B cell (primary cell): ENCODE results near the gene SUGCT. TPM values are rescaled to one million over a fixed set of nuclear protein-coding genes. Genes with fewer than 3 reads are reported as not detected.

Experiments
- ATAC-seq: fragments of 200-7000 bp; cut with Tn5 transposase; one replicate; pipeline ENCODE4 v1.10.0; 2021; ENCODE audit warnings: low read depth, mild to moderate bottlenecking, moderate number of reproducible peaks, moderate library complexity
- CTCF ChIA-PET: fragments of 350-600 bp; sonication (Branson Sonifier 250); formaldehyde crosslinking; loops from one replicate; lab custom pipeline; 2021; ENCODE audit warnings: antibody characterized with exemption, inconsistent platforms; lab: Charles Lee
- POLR2A ChIA-PET: fragments of 350-600 bp; sonication (Branson Sonifier 250); formaldehyde crosslinking; loops from one replicate; lab custom pipeline; 2021; ENCODE audit warnings: antibody characterized with exemption; lab: Charles Lee
- DNase-seq: peaks from one replicate; pipeline ENCODE4 v3.0.0; 2013
- H2AFZ ChIP-seq: 2 replicates; pipeline ENCODE4 v1.6.1; 2012; ENCODE audit warnings: mild to moderate bottlenecking, low read depth, low read length; ENCODE audit not compliant: insufficient read depth, poor library complexity, severe bottlenecking
- H3K27ac ChIP-seq, 2 donors: 1 replicate in 1 of 2; 2 replicates in 1 of 2; pipeline ENCODE4 v1.5.1; 2012 to 2013; ENCODE audit warnings: low read length in 2 of 2, mild to moderate bottlenecking in 2 of 2, moderate library complexity in 1 of 2
- H3K27me3 ChIP-seq, 4 experiments: fragments of 200-600 bp in 1 of 4; sonication (generic) in 1 of 4; replicated peaks in 1 of 4; 1 replicate in 2 of 4; 2 replicates in 2 of 4; pipeline versions ENCODE4 v1.6.1 to v1.7.0; 2013 to 2016; ENCODE audit warnings: low read length in 3 of 4, mild to moderate bottlenecking in 2 of 4, mixed read lengths in 1 of 4, moderate library complexity in 1 of 4; ENCODE audit not compliant: insufficient read depth in 4 of 4, control insufficient read depth in 3 of 4; ENCODE audit errors: control extremely low read depth in 1 of 4
- H3K36me3 ChIP-seq, 2 experiments: replicated peaks in 1 of 2; 1 replicate in 1 of 2; 2 replicates in 1 of 2; pipeline versions ENCODE4 v1.6.1 to v1.7.1; 2013; ENCODE audit warnings: low read length in 1 of 2; ENCODE audit not compliant: insufficient read depth in 2 of 2, control insufficient read depth in 1 of 2; ENCODE audit errors: control extremely low read depth in 1 of 2, extremely low read depth in 1 of 2
- H3K4me1 ChIP-seq, 2 donors: fragments of 200-600 bp in 1 of 2; sonication (generic) in 1 of 2; 1 replicate in 1 of 2; 2 replicates in 1 of 2; pipeline versions ENCODE4 v1.5.1 to v1.6.1; 2013 to 2017; ENCODE audit warnings: low read length in 2 of 2; ENCODE audit not compliant: control insufficient read depth in 2 of 2, insufficient read depth in 2 of 2
- H3K4me2 ChIP-seq: replicated peaks from 2 replicates; pipeline ENCODE3; 2012; ENCODE audit warnings: mild to moderate bottlenecking, low read depth, low read length; ENCODE audit not compliant: poor library complexity, severe bottlenecking
- H3K4me3 ChIP-seq, 5 experiments: fragments of 200-600 bp in 1 of 5; sonication (generic) in 1 of 5; 1 replicate in 3 of 5; 2 replicates in 2 of 5; pipeline versions ENCODE4 v1.5.1 to v1.7.0; 2011 to 2016; ENCODE audit warnings: low read length in 4 of 5, mild to moderate bottlenecking in 4 of 5, low read depth in 2 of 5, control low read depth in 1 of 5, moderate library complexity in 1 of 5; ENCODE audit not compliant: insufficient read depth in 1 of 5; ENCODE audit errors: control extremely low read depth in 1 of 5, extremely low read depth in 1 of 5
- H3K79me2 ChIP-seq: fragments of 200-600 bp; sonication (generic); one replicate; pipeline ENCODE4 v1.6.0; 2016; ENCODE audit warnings: low read length; ENCODE audit not compliant: control insufficient read depth, insufficient read depth
- H3K9ac ChIP-seq: fragments of 200-600 bp; sonication (generic); 2 replicates; pipeline ENCODE4 v1.6.1; 2017; ENCODE audit warnings: mild to moderate bottlenecking, low read length, moderate library complexity
- H3K9me3 ChIP-seq, 3 donors: one replicate each; pipeline versions ENCODE4 v1.6.1 to v1.7.1; 2013; ENCODE audit warnings: low read length in 2 of 3; ENCODE audit not compliant: control insufficient read depth in 2 of 3, insufficient read depth in 1 of 3; ENCODE audit errors: control extremely low read depth in 1 of 3
- H4K20me1 ChIP-seq: 2 replicates; pipeline ENCODE4 v1.6.0; 2012; ENCODE audit warnings: mild to moderate bottlenecking, low read length; ENCODE audit not compliant: insufficient read depth, control insufficient read depth, poor library complexity, severe bottlenecking
- H3K27ac Mint-ChIP-seq: one replicate; pipeline ENCODE4 v1.8.0; 2021; ENCODE audit warnings: mixed read lengths
- H3K27me3 Mint-ChIP-seq: one replicate; pipeline ENCODE4 v1.8.0; 2021; ENCODE audit warnings: mixed read lengths
- H3K4me1 Mint-ChIP-seq: one replicate; pipeline ENCODE4 v1.8.0; 2021; ENCODE audit warnings: mixed read lengths
- H3K4me3 Mint-ChIP-seq: one replicate; pipeline ENCODE4 v1.8.0; 2021; ENCODE audit warnings: mixed read lengths
- H3K9me3 Mint-ChIP-seq: one replicate; pipeline ENCODE4 v1.8.0; 2022; ENCODE audit warnings: mixed read lengths; ENCODE audit not compliant: insufficient read depth
- EZH2 ChIP-seq: IDR thresholded peaks from 2 replicates; pipeline ENCODE4 v1.6.1; 2012; ENCODE audit warnings: borderline replicate concordance, low read depth, mild to moderate bottlenecking, moderate library complexity, low read length; ENCODE audit not compliant: insufficient read depth, poor library complexity, severe bottlenecking
- WGBS: methylation state at CpG from one replicate; pipeline ENCODE4 v1.1.5; 2013; ENCODE audit warnings: missing lambda C conversion rate; ENCODE audit not compliant: insufficient coverage; 5-methylcytosine and 5-hydroxymethylcytosine counted together
- intact Hi-C: fragments of 100-400 bp; cut with micrococcal nuclease; formaldehyde crosslinking; loops from one replicate; pipeline ENCODE4 v1.10.0; 2022
- polyA plus RNA-seq: library from polyadenylated mRNA; depleted of rRNA; stranded (reverse); fragments of >200 nt; gene quantifications from 2 replicates; pipeline ENCODE4 v1.2.3, GENCODE V29; 2012
- total RNA-seq, 2 donors: library from RNA; stranded (reverse); fragments of 120-200 nt in 1 of 2; gene quantifications; 1 replicate in 1 of 2; 2 replicates in 1 of 2; pipeline versions ENCODE4 v1.2.3 to v1.2.4, GENCODE V29; 2013 to 2022
- TF ChIP-seq, protein P1 (sequence below): fragments of 200-600 bp; IDR thresholded peaks from one replicate; pipeline ENCODE4 v1.8.0; 2022; ENCODE audit warnings: antibody characterized with exemption, mild to moderate bottlenecking

SUGCT gene
- total and polyA plus RNA-seq, 2 donors (not counting 1 experiment from before 2014, with no cell fraction given), result 0.19 to 0.86 TPM

DNA sequence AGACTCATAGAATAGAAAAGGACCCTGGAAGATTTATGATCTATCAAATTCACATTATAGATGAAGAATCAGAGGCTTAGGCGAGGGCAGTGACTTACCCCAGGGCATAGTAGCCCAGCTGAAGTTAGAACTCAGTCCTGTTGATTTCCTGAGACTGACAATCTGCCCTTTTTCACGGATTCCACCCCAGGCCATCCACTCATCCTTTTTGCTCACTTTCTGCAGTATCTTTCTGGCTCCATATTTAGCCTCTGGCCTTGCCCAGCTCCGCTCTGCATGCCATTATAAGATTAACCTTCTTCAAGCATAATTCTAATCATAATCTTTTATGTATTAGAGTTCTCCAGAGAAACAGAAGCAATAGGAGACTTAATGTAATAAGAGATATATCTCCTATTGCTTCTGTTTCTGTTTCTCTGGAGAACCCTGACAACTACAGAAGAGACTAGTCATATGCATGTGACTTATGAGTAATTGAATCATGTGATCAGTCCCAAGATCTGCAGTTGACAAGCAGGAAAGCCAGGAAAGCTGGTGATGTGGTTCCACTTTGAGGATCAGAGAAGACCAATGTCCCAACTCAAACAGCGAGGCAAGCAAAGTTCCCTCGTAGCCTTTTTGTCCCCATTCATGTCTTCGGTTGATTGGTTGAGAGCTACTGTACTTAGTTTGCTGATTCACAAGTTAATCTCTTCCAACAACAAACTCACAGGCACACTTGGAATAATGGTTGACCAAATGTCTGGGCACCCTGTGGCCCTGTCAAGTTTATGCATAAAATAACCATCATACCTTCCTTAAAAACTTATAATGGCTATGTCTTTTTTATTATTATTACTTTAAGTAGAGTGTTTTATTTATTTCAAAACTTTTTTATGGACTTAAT, 412.1 kb downstream of the SUGCT start:
- H3K27ac Mint-ChIP-seq, result no peak overlapping the region
- H3K27me3 Mint-ChIP-seq, result no peaks in the 10 kb centered on the region
- no peak for DNase-seq
- H3K4me3 ChIP-seq, result no peak overlapping the region
- H3K36me3 ChIP-seq, result no peaks in the 10 kb centered on the region
- ChIA-PET POLR2A (no interaction called here), CTCF (no interaction called here)
- no peak overlapping the region for H3K4me3 Mint-ChIP-seq
- ATAC-seq, result no peak
- no peaks in the 10 kb centered on the region for H4K20me1 ChIP-seq
- no peak overlapping the region for H3K4me2 ChIP-seq
- no peak overlapping the region for H2AFZ ChIP-seq
- no peaks in the 10 kb centered on the region for H3K9me3 Mint-ChIP-seq
- TF ChIP-seq EZH2, result no peak
- TF ChIP-seq, protein P1, sequence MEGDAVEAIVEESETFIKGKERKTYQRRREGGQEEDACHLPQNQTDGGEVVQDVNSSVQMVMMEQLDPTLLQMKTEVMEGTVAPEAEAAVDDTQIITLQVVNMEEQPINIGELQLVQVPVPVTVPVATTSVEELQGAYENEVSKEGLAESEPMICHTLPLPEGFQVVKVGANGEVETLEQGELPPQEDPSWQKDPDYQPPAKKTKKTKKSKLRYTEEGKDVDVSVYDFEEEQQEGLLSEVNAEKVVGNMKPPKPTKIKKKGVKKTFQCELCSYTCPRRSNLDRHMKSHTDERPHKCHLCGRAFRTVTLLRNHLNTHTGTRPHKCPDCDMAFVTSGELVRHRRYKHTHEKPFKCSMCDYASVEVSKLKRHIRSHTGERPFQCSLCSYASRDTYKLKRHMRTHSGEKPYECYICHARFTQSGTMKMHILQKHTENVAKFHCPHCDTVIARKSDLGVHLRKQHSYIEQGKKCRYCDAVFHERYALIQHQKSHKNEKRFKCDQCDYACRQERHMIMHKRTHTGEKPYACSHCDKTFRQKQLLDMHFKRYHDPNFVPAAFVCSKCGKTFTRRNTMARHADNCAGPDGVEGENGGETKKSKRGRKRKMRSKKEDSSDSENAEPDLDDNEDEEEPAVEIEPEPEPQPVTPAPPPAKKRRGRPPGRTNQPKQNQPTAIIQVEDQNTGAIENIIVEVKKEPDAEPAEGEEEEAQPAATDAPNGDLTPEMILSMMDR, result no peak
- no peaks in the 10 kb centered on the region for H3K27me3 ChIP-seq
- no peaks in the 10 kb centered on the region for H3K4me1 Mint-ChIP-seq
- no peak overlapping the region for H3K9ac ChIP-seq
- no peak overlapping the region for H3K27ac ChIP-seq
- WGBS, result 92% methylated on average over 5 of the region's 6 CpGs
- H3K4me1 ChIP-seq, result no peaks in the 10 kb centered on the region
- intact Hi-C loops, result no loop called here
- H3K9me3 ChIP-seq, result no peaks in the 10 kb centered on the region
- no peaks in the 10 kb centered on the region for H3K79me2 ChIP-seq

DNA sequence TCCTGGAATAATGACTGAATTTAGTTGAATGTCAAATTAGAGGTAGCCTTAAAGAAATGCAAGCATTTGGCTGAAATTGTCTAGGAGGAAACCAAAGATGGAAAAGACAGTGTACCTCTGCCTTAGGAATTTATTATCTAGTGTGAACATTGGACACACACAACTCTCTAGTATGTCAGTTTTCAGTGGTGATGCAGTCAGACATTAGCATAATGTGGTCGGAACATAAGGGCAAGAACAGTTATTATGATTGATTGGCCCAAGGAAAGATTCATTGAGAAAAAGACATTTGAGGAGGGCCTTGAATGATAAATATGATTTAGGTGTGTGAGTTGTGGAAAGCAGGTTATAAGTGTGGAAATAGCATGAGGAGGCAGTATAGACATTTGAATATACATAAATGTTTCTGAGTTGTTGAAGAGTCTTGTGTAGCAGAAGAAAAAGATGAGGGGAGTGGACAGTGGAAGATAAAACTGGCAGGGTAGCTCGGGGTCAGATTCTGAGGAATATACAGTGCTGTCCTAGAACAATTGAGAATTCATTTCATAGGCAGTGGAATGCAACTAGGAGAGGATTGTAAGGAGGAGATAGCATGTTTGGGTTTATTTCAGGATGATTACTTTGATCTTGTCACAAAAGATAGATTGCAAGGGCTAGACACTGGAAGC, 414.7 kb downstream of the SUGCT start:
- H3K27me3 ChIP-seq, result no peaks in the 10 kb centered on the region
- no peaks in the 10 kb centered on the region for H3K36me3 ChIP-seq
- H3K4me1 Mint-ChIP-seq, result no peaks in the 10 kb centered on the region
- no peak overlapping the region for H2AFZ ChIP-seq
- no peak overlapping the region for H3K4me2 ChIP-seq
- no peak for TF ChIP-seq EZH2
- TF ChIP-seq, protein P1, result no peak
- DNase-seq (no peak), ATAC-seq (no peak)
- no peaks in the 10 kb centered on the region for H4K20me1 ChIP-seq
- H3K9ac ChIP-seq, result no peak overlapping the region
- H3K4me3 ChIP-seq, result no peak overlapping the region
- H3K4me1 ChIP-seq, result no peaks in the 10 kb centered on the region
- no peaks in the 10 kb centered on the region for H3K9me3 Mint-ChIP-seq
- ChIA-PET CTCF (no interaction called here), POLR2A (no interaction called here)
- H3K9me3 ChIP-seq, result no peaks in the 10 kb centered on the region
- H3K27ac ChIP-seq, result no peak overlapping the region
- no peak overlapping the region for H3K27ac Mint-ChIP-seq
- no peaks in the 10 kb centered on the region for H3K27me3 Mint-ChIP-seq
- intact Hi-C loops, result no loop called here
- 83% methylated on average over 2 of the region's 2 CpGs for WGBS
- H3K79me2 ChIP-seq, result no peaks in the 10 kb centered on the region
- no peak overlapping the region for H3K4me3 Mint-ChIP-seq
